IMR-90 (cell line): ENCODE data around the gene IP6K1. TPM values are rescaled to one million over a fixed set of nuclear protein-coding genes. Genes with fewer than 3 reads are reported as not detected.

ENCODE experiments used
- ATAC-seq: fragments of 200-7000 bp; cut with Tn5 transposase; 2 replicates; pipeline ENCODE4 v1.9.1; 2020; ENCODE audit warnings: low read depth, mild to moderate bottlenecking, moderate library complexity
- BruUV-seq: library from RNA; stranded (reverse); fragments of 400-500 nt; replicated peaks from 2 replicates; lab custom pipeline; 2021; lab: Mats Ljungman, UMichigan
- CTCF ChIA-PET: fragments of 300-600 bp; formaldehyde crosslinking; extraction: SDS; loops from one replicate; lab custom pipeline; 2021; ENCODE audit warnings: antibody characterized with exemption; lab: Yijun Ruan, JAX
- POLR2A ChIA-PET: fragments of 300-600 bp; sonication (Branson Sonifier 250); formaldehyde crosslinking; loops from one replicate; lab custom pipeline; 2022; ENCODE audit warnings: antibody characterized with exemption; ENCODE audit not compliant: unreplicated experiment; lab: Charles Lee
- DNase-seq: peaks from one replicate; pipeline ENCODE4 v3.0.0; 2013
- H2AFZ ChIP-seq: replicated peaks from 2 replicates; pipeline ENCODE3; 2013; ENCODE audit warnings: low read length, mild to moderate bottlenecking; ENCODE audit not compliant: poor library complexity
- H2AK5ac ChIP-seq: 2 replicates; pipeline ENCODE4 v1.6.1; 2013; ENCODE audit warnings: low read depth, low read length, inconsistent platforms
- H2AK9ac ChIP-seq: replicated peaks from 2 replicates; pipeline ENCODE3; 2013; ENCODE audit warnings: mild to moderate bottlenecking, low read depth, low read length, moderate library complexity; ENCODE audit not compliant: poor library complexity
- H2BK120ac ChIP-seq: 2 replicates; pipeline ENCODE4 v1.6.1; 2013; ENCODE audit warnings: low read depth, low read length, inconsistent platforms
- H2BK15ac ChIP-seq: 3 replicates; pipeline ENCODE4 v1.6.1; 2013; ENCODE audit warnings: low read depth, low read length, inconsistent platforms
- H2BK20ac ChIP-seq: 2 replicates; pipeline ENCODE4 v1.6.1; 2013; ENCODE audit warnings: low read depth, mild to moderate bottlenecking, inconsistent platforms, low read length, moderate library complexity
- H2BK5ac ChIP-seq: 2 replicates; pipeline ENCODE4 v1.6.1; 2013; ENCODE audit warnings: mild to moderate bottlenecking, low read depth, low read length, inconsistent platforms; ENCODE audit not compliant: poor library complexity, severe bottlenecking
- H3K14ac ChIP-seq: replicated peaks from 2 replicates; pipeline ENCODE4 v1.6.1; 2013; ENCODE audit warnings: low read depth, low read length, inconsistent platforms
- H3K18ac ChIP-seq: 2 replicates; pipeline ENCODE4 v1.6.1; 2013; ENCODE audit warnings: low read depth, low read length, control low read depth
- H3K23ac ChIP-seq: 2 replicates; pipeline ENCODE4 v1.6.1; 2013; ENCODE audit warnings: low read depth, low read length, inconsistent platforms
- H3K27ac ChIP-seq: 2 replicates; pipeline ENCODE4 v1.5.1; 2013; ENCODE audit warnings: mild to moderate bottlenecking, control low read depth, low read length; ENCODE audit not compliant: insufficient read depth
- H3K27me3 ChIP-seq: 2 replicates; pipeline ENCODE4 v1.6.1; 2013; ENCODE audit warnings: low read length; ENCODE audit not compliant: control insufficient read depth, insufficient read depth
- H3K36me3 ChIP-seq: 2 replicates; pipeline ENCODE4 v1.6.1; 2013; ENCODE audit warnings: low read length, mixed read lengths; ENCODE audit not compliant: control insufficient read depth, insufficient read depth
- H3K4ac ChIP-seq: 2 replicates; pipeline ENCODE4 v1.6.1; 2013; ENCODE audit warnings: low read depth, low read length, inconsistent platforms
- H3K4me1 ChIP-seq: 2 replicates; pipeline ENCODE4 v1.6.1; 2013; ENCODE audit warnings: low read length, mixed read lengths; ENCODE audit not compliant: control insufficient read depth, insufficient read depth
- H3K4me2 ChIP-seq: 2 replicates; pipeline ENCODE4 v1.6.1; 2013; ENCODE audit warnings: low read depth, mild to moderate bottlenecking, control low read depth, low read length, moderate library complexity
- H3K4me3 ChIP-seq: 2 replicates; pipeline ENCODE4 v1.5.1; 2013; ENCODE audit warnings: low read depth, mild to moderate bottlenecking, control low read depth, low read length, moderate library complexity; ENCODE audit not compliant: insufficient read depth
- H3K56ac ChIP-seq: 2 replicates; pipeline ENCODE4 v1.6.1; 2013; ENCODE audit warnings: low read length, inconsistent platforms; ENCODE audit not compliant: insufficient read depth; ENCODE audit errors: extremely low read depth
- H3K79me1 ChIP-seq, 2 experiments: 2 replicates each; pipeline ENCODE4 v1.6.1; 2013; ENCODE audit warnings: low read length in 2 of 2, inconsistent platforms in 1 of 2, low read depth in 1 of 2
- H3K9ac ChIP-seq: 2 replicates; pipeline ENCODE4 v1.6.1; 2013; ENCODE audit warnings: low read depth, low read length, control low read depth
- H3K9me1 ChIP-seq: 2 replicates; pipeline ENCODE4 v1.6.1; 2013; ENCODE audit warnings: low read length, inconsistent platforms; ENCODE audit not compliant: insufficient read depth
- H3K9me3 ChIP-seq: 2 replicates; pipeline ENCODE4 v1.6.1; 2013; ENCODE audit warnings: low read length; ENCODE audit not compliant: control insufficient read depth, insufficient read depth
- H4K20me1 ChIP-seq: 2 replicates; pipeline ENCODE4 v1.6.1; 2013; ENCODE audit warnings: low read length, inconsistent platforms; ENCODE audit not compliant: insufficient read depth
- H4K5ac ChIP-seq: 2 replicates; pipeline ENCODE4 v1.6.1; 2013; ENCODE audit warnings: mild to moderate bottlenecking, low read depth, low read length, control low read depth
- H4K8ac ChIP-seq, 2 experiments: 2 replicates each; pipeline ENCODE4 v1.6.1; 2013; ENCODE audit warnings: low read depth in 2 of 2, low read length in 2 of 2, control low read depth in 1 of 2, inconsistent platforms in 1 of 2
- H4K91ac ChIP-seq: 2 replicates; pipeline ENCODE4 v1.6.1; 2013; ENCODE audit warnings: low read depth, low read length, inconsistent platforms; ENCODE audit not compliant: insufficient read depth
- ELK1 ChIP-seq: fragments of 150-350 bp; IDR thresholded peaks from 2 replicates; pipeline ENCODE4 v1.6.1; 2016; ENCODE audit warnings: low read depth, mild to moderate bottlenecking, low read length, moderate library complexity, borderline replicate concordance
- MAFK ChIP-seq: IDR thresholded peaks from 2 replicates; pipeline ENCODE4 v1.6.1; 2012; ENCODE audit warnings: low read depth, low read length, improper control_type of control experiment
- MAZ ChIP-seq: IDR thresholded peaks from 2 replicates; pipeline ENCODE4 v1.6.1; 2012; ENCODE audit warnings: low read depth, mild to moderate bottlenecking, low read length, improper control_type of control experiment, moderate library complexity, borderline replicate concordance
- NFE2L2 ChIP-seq: fragments of 150-350 bp; IDR thresholded peaks from 2 replicates; pipeline ENCODE4 v1.6.1; 2016; ENCODE audit warnings: low read depth, mild to moderate bottlenecking, low read length
- POLR2A ChIP-seq: IDR thresholded peaks from 2 replicates; pipeline ENCODE4 v1.6.1; 2012; ENCODE audit warnings: mild to moderate bottlenecking, low read depth, low read length
- RCOR1 ChIP-seq: IDR thresholded peaks from 2 replicates; pipeline ENCODE4 v1.6.1; 2012; ENCODE audit warnings: mild to moderate bottlenecking, low read length, improper control_type of control experiment; ENCODE audit not compliant: insufficient replicate concordance
- RFX5 ChIP-seq: IDR thresholded peaks from 2 replicates; pipeline ENCODE4 v1.8.0; 2012; ENCODE audit warnings: low read depth, mild to moderate bottlenecking, low read length, moderate library complexity
- SMC3 ChIP-seq: fragments of 150-350 bp; IDR thresholded peaks from 2 replicates; pipeline ENCODE4 v1.6.1; 2016; ENCODE audit warnings: low read depth, mild to moderate bottlenecking, antibody characterized with exemption, low read length, moderate library complexity
- WGBS, 2 experiments: methylation state at CpG; one replicate each; pipeline versions ENCODE4 v1.1.5 to v1.1.7; 2013; ENCODE audit warnings: missing lambda C conversion rate in 2 of 2; ENCODE audit not compliant: insufficient read length in 1 of 2; ENCODE audit errors: extremely low coverage in 2 of 2; 5-methylcytosine and 5-hydroxymethylcytosine counted together
- dilution Hi-C: fragments of 300-500 bp; cut with HindIII; formaldehyde crosslinking; loops from one replicate; pipeline ENCODE4 v1.14.3; 2018; ENCODE audit warnings: low sequenced_read_pairs; ENCODE audit not compliant: unreplicated experiment
- in situ Hi-C: fragments of 300-500 bp; cut with MboI; formaldehyde crosslinking; loops from 3 replicates; pipeline ENCODE4 v1.14.3; 2019; ENCODE audit warnings: low sequenced_read_pairs, inconsistent platforms, mixed read lengths
- intact Hi-C: fragments of 100-400 bp; cut with micrococcal nuclease; formaldehyde crosslinking; loops from 2 replicates; pipeline ENCODE4 v1.10.0; 2022
- polyA plus RNA-seq, 3 experiments: library from polyadenylated mRNA; depleted of rRNA; stranded (reverse); fragments of >200 nt; gene quantifications; 2 replicates each; pipeline ENCODE4 v1.2.3, GENCODE V29; 2012; ENCODE audit warnings: low replicate concordance in 1 of 3
- total RNA-seq: library from RNA; depleted of rRNA; stranded (reverse); fragments of >200 nt; gene quantifications from 2 replicates; pipeline ENCODE4 v1.2.3, GENCODE V29; 2012
- TF ChIP-seq, protein P1 (sequence below): fragments of 150-350 bp; IDR thresholded peaks from 2 replicates; pipeline ENCODE4 v1.6.1; 2017; ENCODE audit warnings: mild to moderate bottlenecking, antibody characterized with exemption, low read length, low read depth

Gene IP6K1
- total and polyA plus RNA-seq, 2 of the 4 experiments (the other 2 are of a cell fraction), result 28.3 to 28.7 TPM

- TF ChIP-seq ELK1, result no peak
- TF ChIP-seq MAZ, result no peak
Measured at GRCh38 chr3:49721896-49722781, 64.2 kb downstream of the IP6K1 start (continued).

DNA sequence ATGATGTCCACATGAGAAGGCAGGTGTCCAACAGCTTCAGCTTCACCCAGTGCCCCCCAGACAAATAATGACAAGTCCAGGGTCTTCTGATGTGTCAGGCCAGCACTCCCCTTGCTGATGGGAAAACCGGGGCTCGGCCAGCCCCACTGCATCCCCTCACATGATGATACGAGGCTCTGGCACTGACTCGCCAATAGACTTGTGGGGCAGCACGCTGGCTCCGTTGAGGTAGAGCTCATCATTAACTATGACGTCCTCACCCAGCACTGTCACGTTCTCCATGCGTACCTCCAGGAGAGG is 64.8 kb downstream of the IP6K1 start:
- CTCF ChIA-PET, result interaction anchor here (3.3 kb wide), 1 partner anchor 118 kb away, joined by 9 read pairs; no protein-coding TSS in a partner anchor
- ATAC-seq (no peak), DNase-seq (no peak)
- TF ChIP-seq MAFK (no peak), RCOR1 (no peak), SMC3 (no peak), POLR2A (no peak), NFE2L2 (no peak), RFX5 (no peak)
- TF ChIP-seq, protein P1, sequence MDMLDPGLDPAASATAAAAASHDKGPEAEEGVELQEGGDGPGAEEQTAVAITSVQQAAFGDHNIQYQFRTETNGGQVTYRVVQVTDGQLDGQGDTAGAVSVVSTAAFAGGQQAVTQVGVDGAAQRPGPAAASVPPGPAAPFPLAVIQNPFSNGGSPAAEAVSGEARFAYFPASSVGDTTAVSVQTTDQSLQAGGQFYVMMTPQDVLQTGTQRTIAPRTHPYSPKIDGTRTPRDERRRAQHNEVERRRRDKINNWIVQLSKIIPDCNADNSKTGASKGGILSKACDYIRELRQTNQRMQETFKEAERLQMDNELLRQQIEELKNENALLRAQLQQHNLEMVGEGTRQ, result no peak
- Histone ChIP-seq H4K8ac (no peak overlapping the region), H3K79me1 (peaks cover 15 to 43% of the 10 kb centered on the region in 2 experiments; a peak in 3 of 4 replicates), H2AFZ (no peak overlapping the region), H4K5ac (no peak overlapping the region), H3K56ac (no peak overlapping the region), H3K4ac (no peak overlapping the region), H2AK5ac (no peak overlapping the region), H2BK5ac (no peak overlapping the region), H2BK20ac (no peak overlapping the region), H3K18ac (no peak overlapping the region), H3K9me1 (peaks cover 5% of the 10 kb centered on the region; the same call in 1 of the 2 replicates), H3K27ac (no peak overlapping the region), H4K20me1 (peaks cover 31% of the 10 kb centered on the region), H3K4me2 (no peak overlapping the region), H3K9ac (no peak overlapping the region), H3K36me3 (peaks cover 28% of the 10 kb centered on the region), H4K91ac (no peak overlapping the region), H3K4me3 (no peak overlapping the region), H2AK9ac (peak overlapping the region; percentile 15), H3K9me3 (no peaks in the 10 kb centered on the region), H3K27me3 (no peaks in the 10 kb centered on the region), H3K23ac (no peak overlapping the region), H3K14ac (no peak overlapping the region), H3K4me1 (peaks cover 17% of the 10 kb centered on the region), H2BK15ac (no peak overlapping the region), H2BK120ac (no peak overlapping the region)
- intact Hi-C loops, result no loop called here
- WGBS, 2 experiments, result 93% methylated on average over 3 of the region's 9 CpGs; no CpG with 5 or more reads in 1 of the 2 experiments
- no TSS peak for BruUV-seq
- in situ Hi-C loops, result no loop called here
- POLR2A ChIA-PET, result no interaction called here
- dilution Hi-C loops, result no loop called here
